HG03442 (cell line): ENCODE data around the gene PRRX1.

Source experiments
- ATAC-seq: cut with Tn5 transposase; IDR thresholded peaks from one replicate; pipeline ENCODE4 v1.9.1; 2021; ENCODE audit warnings: mild to moderate bottlenecking, moderate library complexity; ENCODE audit not compliant: unreplicated experiment

PRRX1 gene

DNA sequence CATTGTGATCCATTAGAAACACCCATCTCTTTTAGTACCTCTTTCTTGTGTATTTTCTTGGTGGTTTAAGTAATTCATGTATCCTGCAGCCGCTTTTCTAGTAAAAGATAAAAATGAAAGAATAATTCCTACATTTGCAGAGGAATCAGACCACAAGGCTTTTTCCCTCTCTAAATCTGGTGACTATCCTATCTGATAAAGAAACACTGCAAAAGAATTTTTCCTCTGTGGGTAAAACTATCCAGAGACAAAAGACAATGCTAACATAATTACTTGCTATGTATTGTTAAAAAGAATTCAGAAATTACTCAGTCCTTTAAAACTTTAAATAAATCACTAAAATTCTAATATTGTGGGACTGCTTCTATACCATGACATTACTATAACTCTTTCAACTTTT, 51.0 kb downstream of the PRRX1 start:
- ATAC-seq, result no peak

- ATAC-seq, result no peak
Observed at GRCh38 chr1:170716835-170717429, 53.0 kb downstream of the PRRX1 start.

DNA sequence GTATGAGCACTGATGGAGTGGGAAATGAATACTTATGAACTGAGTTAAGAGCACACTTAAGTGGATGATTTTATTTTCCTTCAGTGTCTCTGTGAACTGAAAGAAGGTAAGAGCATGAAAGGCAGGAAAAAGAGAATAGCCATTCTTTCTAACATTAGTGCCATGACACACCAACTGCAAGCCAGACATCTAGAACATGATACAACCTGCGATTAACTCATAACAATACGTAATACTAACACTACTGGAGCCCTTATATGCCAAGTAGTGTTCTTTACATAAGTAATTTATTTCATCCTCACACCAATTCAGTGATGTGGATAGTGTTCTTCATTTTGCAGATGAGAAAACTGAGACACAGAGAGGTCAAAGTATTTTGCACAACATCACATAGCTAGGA, 56.7 kb downstream of the PRRX1 start:
- ATAC-seq, result no peak

- ATAC-seq, result no peak
Observed at GRCh38 chr1:170721621-170722020, 57.7 kb downstream of the PRRX1 start.

GRCh38 chr1:170723518-170723917, 59.6 kb downstream of the PRRX1 start:
- ATAC-seq, result no peak

DNA sequence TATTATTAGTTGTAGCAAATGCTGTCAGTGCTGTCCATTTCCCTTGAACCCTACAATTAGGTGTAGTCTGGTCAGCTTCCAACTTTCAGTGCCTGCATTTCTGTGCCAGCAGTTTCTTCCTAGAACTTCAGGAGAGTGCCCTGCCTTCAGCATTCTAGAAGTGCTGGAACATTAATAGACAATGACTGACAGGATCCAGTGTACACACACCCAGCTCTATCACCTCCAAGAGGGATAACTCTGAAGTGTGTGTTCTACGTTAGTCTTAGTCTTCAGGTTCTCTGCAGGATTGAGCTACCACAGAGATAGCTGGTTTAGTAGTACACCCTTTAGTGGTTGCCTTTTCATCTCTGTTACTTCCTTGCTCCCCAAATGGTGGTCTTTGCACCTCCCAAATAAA, 61.4 kb downstream of the PRRX1 start:
- ATAC-seq, result no peak

DNA sequence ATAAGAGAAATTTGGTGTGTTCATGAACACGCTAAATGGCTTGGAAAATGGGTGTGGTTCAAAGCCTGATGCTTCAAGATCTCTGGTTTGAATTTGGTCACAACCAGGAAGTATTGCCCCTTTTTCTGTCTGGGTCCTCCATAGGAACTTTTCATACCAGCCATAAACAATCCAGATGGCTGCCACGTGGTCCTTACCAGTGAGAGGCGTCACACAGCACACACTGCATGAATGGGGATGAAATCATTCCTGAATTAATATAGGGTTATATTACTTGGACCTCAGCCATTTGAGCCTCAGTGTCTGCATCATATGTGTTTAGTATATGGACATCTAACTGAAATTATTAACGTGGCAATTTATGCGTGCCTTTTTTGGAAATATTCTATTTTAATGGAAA, 64.0 kb downstream of the PRRX1 start:
- no peak for ATAC-seq

DNA sequence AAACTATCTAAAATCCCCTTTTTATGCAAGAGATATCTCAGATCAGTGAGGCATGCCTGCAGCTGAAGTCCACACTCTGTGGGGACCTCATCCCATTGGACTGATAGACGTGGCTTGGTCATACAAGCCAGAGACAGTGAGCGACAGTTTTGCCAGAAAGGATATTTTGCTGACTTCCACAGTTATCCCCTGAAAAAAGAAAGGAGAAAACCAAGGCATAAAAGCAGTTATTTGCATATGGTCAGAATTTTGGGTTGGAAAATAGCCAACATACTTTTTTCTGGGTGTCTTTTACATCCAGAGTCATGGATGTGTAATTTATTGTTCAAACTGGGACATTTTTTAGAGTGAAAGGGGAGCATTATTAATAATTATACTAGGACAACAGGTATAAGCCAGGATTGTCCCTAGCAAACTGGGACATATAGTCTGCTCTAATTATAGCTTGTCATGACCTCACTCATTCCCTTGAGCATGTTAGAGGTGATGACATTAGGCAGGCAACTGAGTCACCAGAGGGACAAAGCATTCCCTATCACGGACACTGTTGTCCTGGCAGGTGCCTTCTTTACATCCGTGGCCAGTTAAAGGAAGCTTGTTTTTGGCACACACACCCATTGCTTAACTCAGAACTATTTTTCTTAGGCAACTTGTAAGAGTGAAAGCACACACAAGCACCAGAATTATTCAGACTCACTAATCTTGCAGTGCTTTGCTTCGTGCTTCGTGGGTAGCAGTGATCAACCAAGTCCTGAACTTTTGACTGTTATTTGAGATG, 65.5 kb downstream of the PRRX1 start:
- ATAC-seq, result no peak

- ATAC-seq, result no peak
Observed at GRCh38 chr1:170730014-170730413, 66.1 kb downstream of the PRRX1 start.

DNA sequence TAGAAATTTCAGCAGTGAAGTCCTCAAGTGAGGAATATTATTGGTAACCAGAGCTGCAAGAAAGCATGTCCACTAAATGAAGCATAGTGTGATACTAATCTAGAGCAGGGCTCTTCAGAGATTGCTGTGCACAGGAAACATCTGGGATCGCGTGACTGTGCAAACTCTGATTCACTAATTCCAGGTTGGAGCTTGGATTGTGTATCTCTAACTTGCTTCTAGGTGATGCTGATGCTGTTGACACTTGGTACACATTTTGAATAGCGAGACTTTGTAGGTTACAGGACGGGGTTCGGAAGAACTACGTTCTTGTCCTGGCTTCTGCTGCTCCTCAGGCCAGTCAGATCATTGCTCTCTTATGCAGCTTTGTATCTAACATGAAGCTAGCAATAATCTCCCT, 66.5 kb downstream of the PRRX1 start:
- ATAC-seq, result no peak

- ATAC-seq, result no peak
Observed at GRCh38 chr1:170731566-170732251, 67.8 kb downstream of the PRRX1 start.

DNA sequence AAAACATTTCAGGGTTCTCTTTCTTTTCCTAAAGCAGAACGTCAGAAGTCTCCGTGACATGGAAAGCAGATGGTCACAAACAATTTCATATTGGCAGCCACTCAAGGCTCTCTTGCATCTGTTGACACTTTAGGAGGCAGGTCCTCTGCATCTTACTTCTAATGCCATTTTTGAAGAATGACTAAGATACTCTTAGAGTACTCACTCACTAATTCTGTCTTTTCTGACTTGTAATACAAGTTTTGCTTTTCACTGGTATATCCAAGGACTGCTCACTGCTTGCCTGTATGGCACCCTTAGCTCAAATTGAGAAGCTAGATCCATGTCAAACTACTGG, 68.3 kb downstream of the PRRX1 start:
- no peak for ATAC-seq

- no peak for ATAC-seq
Observed at GRCh38 chr1:170734412-170735175, 70.7 kb downstream of the PRRX1 start.

DNA sequence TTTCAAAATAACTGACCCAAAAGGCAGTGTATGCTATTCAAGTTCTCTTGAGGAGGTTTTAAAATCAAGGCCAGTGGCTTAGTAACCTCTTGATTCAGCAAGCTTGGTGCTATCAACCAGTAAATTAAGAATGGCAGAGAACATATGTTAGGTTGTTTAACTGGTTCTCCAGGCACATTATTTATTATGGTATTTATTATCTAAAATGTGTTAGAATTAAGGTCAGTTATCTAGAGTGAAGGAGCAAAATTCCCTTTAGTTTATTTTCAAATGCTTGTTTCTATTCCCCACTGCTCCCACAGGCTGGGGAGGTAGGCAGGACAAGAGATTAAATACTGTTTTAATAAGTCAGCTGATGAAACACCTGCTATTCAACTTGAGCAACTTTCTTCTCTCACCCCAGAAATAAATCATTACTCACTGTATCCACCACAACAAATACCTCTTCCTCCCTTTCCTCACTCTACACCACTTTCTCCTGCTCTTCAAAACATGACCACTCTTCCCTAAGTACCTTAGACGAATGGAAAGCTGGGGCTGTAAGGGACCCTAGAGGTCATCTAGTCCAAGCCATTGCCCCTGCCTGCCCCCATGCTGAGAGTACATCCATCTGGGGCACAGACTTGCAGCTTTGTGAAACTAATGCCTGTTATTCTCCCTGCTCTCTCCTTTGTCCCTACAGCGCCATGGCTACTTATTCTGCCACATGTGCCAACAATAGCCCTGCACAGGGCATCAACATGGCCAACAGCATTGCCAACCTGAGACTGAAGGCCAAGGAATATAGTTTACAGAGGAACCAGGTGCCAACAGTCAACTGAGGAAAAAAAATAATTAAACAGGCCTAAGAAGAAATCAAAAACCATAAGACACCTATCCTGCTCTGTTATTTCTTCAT, 71.7 kb downstream of the PRRX1 start:
- ATAC-seq, result no peak

DNA sequence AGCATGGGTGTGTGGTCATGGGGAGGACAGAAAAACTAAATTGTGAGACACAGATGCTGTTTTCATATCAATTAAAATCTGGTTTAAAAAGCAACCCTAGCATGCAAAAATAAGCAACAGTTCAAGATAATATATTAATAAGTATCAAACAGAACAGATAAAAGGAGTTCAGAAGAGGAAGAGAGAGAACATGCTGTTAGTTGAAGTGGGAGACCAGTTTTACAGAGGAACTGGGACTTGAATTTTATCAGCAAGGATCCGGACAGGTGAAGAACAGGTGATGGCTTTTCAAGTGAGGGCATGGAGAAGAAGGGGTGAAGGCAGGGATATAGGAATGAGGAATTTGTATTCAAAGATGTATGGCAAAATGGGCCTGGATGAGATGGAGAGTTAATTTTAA, 75.9 kb downstream of the PRRX1 start:
- no peak for ATAC-seq

- ATAC-seq, result no peak
Observed at GRCh38 chr1:170741678-170742077, 77.7 kb downstream of the PRRX1 start.

- no peak for ATAC-seq
Observed at GRCh38 chr1:170742600-170742999, 78.7 kb downstream of the PRRX1 start.

DNA sequence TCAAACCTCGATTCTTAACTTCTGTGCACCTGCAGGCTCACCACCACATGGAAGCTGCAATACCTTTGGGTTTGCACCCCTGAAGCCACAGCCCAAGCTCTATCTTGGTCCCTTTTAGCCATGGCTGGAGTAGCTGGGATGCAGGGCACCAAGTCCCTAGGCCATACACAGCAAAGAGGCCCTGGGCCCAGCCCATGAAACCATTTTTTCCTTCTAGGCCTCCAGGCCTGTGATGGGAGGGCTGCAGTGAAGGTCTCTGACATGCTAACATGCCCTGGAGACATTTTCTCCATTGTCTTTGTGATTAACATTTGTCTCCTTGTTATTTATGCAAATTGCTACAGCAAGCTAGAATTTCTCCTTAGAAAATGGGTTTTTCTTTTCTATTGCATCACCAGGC, 79.2 kb downstream of the PRRX1 start:
- no peak for ATAC-seq

- ATAC-seq, result no peak
Observed at GRCh38 chr1:170749549-170749948, 85.6 kb downstream of the PRRX1 start.

GRCh38 chr1:170749959-170750358, 86.0 kb downstream of the PRRX1 start:
- no peak for ATAC-seq

GRCh38 chr1:170755795-170756194, 91.9 kb downstream of the PRRX1 start:
- ATAC-seq, result no peak
